Measurements from ENCODE around the gene POP4. TPM values are rescaled to one million over a fixed set of nuclear protein-coding genes. Genes with fewer than 3 reads are reported as not detected.

The POP4 gene
- total and polyA plus RNA-seq, 11 donors = 41.2 to 157 (median 52.2) TPM

DNA sequence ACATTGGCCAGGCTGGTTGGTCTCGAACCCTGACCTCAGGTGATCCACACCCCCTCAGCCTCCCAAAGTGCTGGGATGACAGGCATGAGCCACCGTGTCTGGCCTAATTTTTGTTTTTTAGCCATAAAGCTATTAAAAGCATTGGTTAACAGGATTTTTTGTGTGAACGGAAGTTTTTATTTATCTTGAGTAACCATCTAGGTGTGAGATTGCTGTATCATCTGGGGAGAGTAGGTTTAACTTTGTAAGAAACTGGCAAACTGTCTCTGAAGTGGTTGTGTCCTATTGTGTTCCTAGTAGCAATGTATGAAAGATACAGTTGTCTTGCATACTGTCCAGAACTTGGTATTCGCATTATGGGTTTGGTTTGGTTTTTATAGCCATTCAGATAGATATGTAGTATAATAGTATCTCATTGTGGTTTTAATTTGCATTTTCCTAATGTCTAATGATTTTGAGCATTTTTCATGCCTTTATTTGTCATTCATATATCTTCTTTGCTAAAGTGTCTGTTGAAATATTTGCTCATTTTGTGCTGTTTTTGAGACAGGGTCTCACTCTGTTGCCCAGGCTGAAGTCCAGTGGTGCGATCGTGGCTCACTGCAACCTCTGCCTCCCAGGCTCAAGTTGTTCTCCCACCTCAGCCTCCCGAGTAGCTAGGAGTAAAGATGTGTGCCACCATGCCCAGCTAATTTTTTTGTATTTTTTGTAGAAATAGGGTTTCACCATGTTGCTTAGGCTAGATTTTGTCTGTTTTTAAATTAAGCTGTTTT is 45.7 kb downstream of the POP4 start:
- TF ChIP-seq, protein P1, sequence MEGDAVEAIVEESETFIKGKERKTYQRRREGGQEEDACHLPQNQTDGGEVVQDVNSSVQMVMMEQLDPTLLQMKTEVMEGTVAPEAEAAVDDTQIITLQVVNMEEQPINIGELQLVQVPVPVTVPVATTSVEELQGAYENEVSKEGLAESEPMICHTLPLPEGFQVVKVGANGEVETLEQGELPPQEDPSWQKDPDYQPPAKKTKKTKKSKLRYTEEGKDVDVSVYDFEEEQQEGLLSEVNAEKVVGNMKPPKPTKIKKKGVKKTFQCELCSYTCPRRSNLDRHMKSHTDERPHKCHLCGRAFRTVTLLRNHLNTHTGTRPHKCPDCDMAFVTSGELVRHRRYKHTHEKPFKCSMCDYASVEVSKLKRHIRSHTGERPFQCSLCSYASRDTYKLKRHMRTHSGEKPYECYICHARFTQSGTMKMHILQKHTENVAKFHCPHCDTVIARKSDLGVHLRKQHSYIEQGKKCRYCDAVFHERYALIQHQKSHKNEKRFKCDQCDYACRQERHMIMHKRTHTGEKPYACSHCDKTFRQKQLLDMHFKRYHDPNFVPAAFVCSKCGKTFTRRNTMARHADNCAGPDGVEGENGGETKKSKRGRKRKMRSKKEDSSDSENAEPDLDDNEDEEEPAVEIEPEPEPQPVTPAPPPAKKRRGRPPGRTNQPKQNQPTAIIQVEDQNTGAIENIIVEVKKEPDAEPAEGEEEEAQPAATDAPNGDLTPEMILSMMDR (IDR thresholded peaks at IDR 0.05) = no peak
- TF ChIP-seq POLR2A (IDR thresholded peaks at IDR 0.05) = no peak
- Histone ChIP-seq H3K4me1 (no peaks in the 10 kb centered on the region), H3K36me3 (no peaks in the 10 kb centered on the region), H3K9me3 (peaks cover 0 to 8% (median 0%) of the 10 kb centered on the region in 12 donors), H3K27me3 (no peaks in the 10 kb centered on the region), H3K27ac (no peak overlapping the region), H3K4me3 (no peak overlapping the region)
- DNase-seq (no peak), ATAC-seq (no peak)
- 85 to 89% (median 88%) methylated on average over 7 of the region's 7 CpGs for WGBS, 4 donors
- intact Hi-C loops (cut with DNase I) = no loop called here

DNA sequence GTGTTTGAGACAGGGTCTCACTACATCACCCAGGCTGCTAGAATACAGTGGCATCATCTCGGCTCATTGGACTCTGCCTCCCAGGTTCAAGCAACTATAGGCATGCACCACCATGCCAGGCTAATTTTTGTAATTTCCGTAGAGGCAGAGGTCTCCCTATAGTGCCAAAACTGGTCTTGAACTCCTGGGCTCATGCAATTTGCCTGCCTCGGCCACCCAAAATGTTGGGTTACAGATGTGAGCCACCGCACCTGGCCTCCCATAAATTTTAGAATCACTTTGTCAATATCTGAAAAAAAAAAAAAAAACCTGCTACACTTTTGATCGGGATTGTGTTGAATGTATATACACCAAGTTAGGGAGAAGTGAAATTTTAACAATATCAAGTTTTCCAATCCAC is 47.3 kb downstream of the POP4 start:
- ATAC-seq = no peak
- WGBS, 4 donors = 87 to 93% (median 89%) methylated on average over 5 of the region's 5 CpGs
- intact Hi-C loops (cut with DNase I) = no loop called here

DNA sequence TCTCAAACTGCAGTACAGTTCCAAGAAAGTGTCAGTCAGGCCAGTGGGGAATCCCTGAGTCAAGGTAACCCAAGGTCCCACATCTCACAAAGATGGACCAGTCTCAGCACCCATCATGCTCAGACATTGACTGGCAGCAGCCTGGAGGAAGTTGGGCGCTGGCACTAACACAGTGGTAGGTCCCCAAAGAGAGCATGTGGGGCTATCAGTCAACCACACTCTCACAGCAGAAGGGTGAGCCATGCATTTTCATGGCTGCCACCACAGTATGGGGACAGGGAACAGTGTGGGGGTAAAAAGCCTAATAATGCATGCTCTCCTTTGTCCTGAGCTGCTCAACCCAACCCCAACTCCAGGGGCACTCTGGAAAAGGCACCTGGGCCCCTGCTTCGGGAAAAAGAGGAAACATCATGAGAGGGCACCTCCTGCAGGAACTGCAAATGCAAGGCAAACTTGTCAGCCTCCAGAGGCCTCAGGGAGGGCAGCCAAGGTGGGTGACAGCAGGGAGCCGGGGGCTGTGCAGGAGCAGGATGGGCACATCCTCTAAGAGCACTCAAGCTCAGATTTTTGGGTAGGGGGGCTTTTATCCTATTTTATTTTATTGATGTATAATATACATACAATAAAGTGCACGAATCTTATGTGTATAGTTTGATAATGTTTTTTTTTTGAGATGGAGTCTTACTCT is 49.7 kb downstream of the POP4 start:
- no peaks in the 10 kb centered on the region for H3K4me1 ChIP-seq
- no peak overlapping the region for H3K4me3 ChIP-seq
- TF ChIP-seq POLR2A (IDR thresholded peaks at IDR 0.05) = no peak
- ATAC-seq (no peak), DNase-seq (no peak)
- no peak overlapping the region for H3K27ac ChIP-seq
- intact Hi-C loops (cut with DNase I) = no loop called here
- H3K36me3 ChIP-seq = no peaks in the 10 kb centered on the region
- H3K9me3 ChIP-seq = peaks cover 0 to 8% (median 0%) of the 10 kb centered on the region in 12 donors
- 69 to 75% (median 71%) methylated on average over 4 of the region's 4 CpGs for WGBS, 4 donors
- H3K27me3 ChIP-seq = no peaks in the 10 kb centered on the region

More for the DNA sequence above, 47.3 kb downstream of the POP4 start:
- Histone ChIP-seq H3K27ac (no peak overlapping the region), H3K4me3 (no peak overlapping the region), H3K4me1 (no peaks in the 10 kb centered on the region), H3K36me3 (no peaks in the 10 kb centered on the region), H3K27me3 (no peaks in the 10 kb centered on the region), H3K9me3 (peaks cover 0 to 8% (median 0%) of the 10 kb centered on the region in 12 donors)
- TF ChIP-seq POLR2A (IDR thresholded peaks at IDR 0.05) = no peak
- TF ChIP-seq, protein P1 (IDR thresholded peaks at IDR 0.05) = no peak
- no peak for DNase-seq

DNA sequence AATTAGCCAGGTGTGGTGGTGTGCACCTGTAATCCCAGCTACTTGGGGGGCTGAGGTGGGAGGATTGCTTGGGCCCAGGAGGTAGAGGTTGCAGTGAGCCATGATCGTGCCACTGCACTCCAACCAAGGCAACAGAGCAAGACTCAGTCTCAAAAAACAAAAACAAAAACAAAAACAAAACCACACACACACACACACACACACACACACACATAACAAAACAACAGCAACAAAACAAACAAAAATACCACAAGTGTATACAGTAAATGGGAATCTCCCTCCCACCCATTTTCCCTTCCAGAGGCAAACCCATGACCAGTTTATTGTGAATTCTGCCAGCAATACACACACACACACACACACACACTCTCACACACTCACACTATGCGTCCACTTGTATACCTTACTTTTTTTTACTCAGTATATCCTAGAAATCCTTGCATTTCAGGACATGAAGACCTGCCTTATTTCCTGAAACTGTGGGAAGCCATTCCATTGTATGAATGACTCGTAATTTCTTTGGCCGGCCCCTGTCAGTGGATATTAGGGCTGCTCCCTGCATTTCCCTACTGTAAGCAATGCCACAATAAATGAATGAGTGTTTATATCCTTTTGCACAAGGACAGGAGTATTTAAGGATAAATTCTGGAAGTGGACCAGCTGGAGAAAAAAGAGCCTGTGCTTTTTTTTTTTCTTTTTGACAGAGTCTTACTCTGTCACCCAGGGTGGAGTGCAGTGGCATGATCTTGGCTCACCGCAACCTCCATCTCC is 52.3 kb downstream of the POP4 start:
- no peak overlapping the region for H3K4me3 ChIP-seq
- peaks cover 0 to 8% (median 0%) of the 10 kb centered on the region in 12 donors for H3K9me3 ChIP-seq
- no peaks in the 10 kb centered on the region for H3K27me3 ChIP-seq
- H3K27ac ChIP-seq = no peak overlapping the region
- ATAC-seq (no peak), DNase-seq (no peak)
- intact Hi-C loops (cut with DNase I) = no loop called here
- 81 to 84% (median 82%) methylated on average over 5 of the region's 5 CpGs for WGBS, 4 donors
- TF ChIP-seq, protein P1 (IDR thresholded peaks at IDR 0.05) = no peak
- TF ChIP-seq POLR2A (IDR thresholded peaks at IDR 0.05) = no peak
- H3K36me3 ChIP-seq = no peaks in the 10 kb centered on the region
- peaks cover 0 to 21% (median 15%) of the 10 kb centered on the region in 12 donors for H3K4me1 ChIP-seq
